Measurements from ENCODE around the gene MAPK8IP1.
"Not testable (repeated sequence)": the region's sequence is repeated elsewhere in the genome, so short reads cannot be mapped to it uniquely, and the experiment has no call there.

The MAPK8IP1 gene

DNA sequence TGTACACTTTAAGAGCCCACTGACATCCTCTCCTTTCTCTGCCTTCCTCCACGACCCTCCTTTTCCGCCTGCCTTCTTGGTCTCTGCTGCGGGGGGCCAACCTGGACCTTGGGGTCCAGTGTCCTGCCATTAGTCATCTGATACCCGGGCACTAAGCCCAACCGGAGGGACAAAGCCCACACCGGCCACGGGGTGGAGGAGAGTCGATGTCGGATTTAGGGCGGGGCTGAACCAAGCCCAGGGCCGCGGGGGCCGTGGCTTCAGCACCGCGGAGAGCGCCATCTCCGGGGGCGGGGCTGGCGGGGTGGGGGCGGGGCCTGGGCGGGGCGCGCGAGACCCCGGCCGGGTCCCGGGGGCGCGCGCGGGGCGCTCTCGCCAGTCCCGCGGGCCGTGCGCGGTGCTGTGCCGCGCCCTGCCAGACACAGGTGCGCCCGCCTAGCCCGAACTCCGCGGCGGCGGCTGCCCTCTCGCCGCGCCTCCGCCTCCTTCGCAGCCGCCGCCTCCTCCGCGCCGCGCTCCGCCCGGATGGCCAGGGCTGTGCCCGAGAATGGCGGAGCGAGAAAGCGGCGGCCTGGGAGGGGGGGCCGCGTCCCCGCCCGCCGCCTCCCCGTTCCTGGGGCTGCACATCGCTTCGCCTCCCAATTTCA is at the start of gene MAPK8IP1:
TSS of gene MAPK8IP1 (plus strand) at position 378 of the 647 bp plus-strand sequence. CDS start at position 548, 170 bp downstream.
- DNase-seq (ENCODE audit: extremely low read depth in 1 of 2, low read depth in 1 of 2): peak in 1 of 2 donors; percentile 41

DNA sequence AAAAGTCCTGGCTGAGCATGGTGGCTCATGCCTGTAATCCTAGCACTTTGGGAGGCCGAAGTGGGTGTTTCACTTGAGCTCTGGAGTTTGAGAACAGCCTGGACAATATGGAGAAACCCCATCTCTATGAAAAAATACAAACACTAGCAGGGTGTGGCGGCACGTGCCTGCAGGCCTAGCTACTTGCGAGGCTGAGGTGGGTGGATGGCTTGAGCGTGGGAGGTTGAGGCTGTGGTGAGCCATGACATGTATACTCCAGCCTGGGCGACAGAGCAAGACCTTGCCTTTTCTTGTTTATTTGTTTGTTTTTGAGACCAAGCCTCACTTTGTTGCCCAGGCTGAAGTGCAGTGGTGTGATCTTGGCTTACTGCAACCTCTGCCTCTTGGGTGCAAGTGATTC is 46.2 kb upstream of the MAPK8IP1 start:
- no peak for DNase-seq (ENCODE audit: extremely low read depth in 1 of 2, low read depth in 1 of 2)

DNA sequence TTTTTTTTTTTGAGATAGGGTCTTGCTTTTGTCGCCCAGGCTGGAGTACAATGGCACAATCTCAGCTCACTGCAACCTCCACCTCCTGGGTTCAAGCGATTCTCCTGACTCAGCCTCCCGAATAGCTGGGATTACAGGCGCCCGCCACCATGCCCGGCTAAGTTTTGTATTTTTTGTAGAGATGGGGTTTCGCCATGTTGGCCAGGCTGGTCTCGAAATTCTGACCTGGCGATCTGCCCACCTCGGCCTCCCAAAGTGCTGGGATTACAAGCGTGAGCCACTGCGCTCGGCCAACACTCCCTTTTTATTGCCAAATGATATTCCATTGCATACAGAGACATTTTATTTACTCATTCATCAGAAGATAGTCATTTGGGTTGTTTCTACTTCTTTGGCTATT is 45.2 kb upstream of the MAPK8IP1 start:
- DNase-seq (ENCODE audit: extremely low read depth in 1 of 2, low read depth in 1 of 2): not testable (repeated sequence)

DNA sequence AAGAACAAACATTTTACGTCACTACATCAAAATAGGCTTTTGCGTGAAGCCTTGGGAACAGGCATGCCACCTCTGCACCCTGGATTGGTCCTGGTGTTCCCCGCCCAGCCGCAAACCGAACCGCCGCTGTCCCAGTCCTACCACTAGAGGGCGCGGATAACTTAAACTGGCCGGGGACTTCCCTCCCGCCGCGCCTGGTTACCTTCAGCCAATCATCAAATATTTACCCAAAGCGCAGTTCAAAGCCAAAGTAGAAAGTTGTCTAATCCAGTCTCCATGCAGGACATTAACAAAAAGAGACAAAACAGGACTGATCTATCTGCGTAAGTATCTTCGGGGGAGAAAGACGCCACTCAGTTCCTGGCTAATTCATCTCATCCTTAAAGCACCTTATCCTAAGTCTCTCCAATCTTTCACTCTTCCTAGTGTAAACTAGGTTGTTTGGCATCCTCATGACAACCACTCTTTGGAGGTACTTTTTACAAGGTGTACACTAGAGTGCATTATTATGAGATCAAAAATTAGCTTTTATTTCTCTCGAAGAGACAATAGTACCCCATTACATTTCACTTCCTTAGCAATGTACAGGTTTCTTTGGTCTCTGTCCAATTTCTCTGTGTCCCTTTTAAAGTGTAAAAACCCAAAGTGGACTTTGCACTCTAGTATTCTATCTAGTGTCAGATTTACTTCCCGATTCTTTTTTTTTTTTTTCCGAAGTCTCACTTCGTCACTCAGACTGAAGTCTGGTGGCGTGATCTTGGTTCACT is 42.1 kb upstream of the MAPK8IP1 start:
- peak; percentile 73 to 84 for DNase-seq (ENCODE audit: extremely low read depth in 1 of 2, low read depth in 1 of 2)

DNA sequence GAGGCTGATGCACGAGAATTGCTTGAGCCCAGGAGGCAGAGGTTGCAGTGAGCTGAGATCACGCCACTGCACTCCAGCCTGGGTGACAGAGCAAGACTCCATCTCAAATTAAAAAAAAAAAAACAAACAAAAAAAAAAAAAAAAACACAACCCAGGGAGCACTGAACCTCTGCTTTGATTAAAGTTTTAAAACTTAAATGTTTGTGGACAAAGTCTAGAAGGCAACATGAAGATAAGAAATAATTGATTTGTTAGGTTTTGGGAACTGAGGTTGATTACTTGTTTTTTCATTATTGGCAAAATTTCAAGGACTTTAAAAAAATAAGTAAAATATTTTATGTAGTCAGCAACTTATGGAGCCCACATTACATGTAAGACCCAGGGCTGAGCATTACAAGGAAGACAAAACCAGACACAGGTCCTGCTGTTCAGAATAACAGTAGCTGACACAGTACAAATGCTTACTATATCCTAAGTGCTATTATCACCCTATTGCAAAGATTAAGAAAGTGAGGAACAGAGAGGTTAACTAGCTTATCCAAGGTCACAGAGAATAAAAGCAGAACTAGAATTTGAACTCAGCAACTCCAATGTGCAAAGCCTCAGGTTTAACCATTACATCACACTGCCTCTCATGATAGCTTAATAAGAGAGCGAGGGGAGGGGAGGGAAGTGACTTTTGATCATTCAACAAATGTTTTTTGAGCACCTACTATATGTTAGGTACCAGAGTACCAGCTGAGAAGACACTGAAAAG is 40.5 kb upstream of the MAPK8IP1 start:
- no peak for DNase-seq (ENCODE audit: extremely low read depth in 1 of 2, low read depth in 1 of 2)

DNA sequence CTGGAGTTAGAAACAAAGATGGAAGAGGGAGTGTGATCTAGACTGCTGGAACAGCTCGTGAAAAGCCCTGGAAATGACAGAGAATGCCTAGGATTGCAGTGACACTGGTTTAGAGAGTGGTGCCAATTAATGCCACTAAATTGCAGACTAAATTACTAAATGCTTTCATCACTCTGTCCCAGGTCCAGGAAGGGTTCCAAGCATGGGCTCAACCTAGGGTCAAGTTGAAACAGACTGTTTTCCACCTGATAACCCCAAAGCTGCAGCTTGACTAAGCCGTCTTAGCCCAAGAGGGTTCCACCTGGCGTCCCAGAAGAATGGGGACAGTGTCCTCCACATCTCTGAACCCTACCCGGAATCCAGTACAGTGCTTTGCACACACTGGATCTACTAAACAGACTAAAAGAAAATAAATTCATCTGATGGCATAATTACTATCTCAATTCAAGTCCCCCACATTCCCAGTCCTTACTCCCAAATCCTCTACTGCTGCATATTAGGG is 39.2 kb upstream of the MAPK8IP1 start:
- DNase-seq (ENCODE audit: extremely low read depth in 1 of 2, low read depth in 1 of 2): no peak

DNA sequence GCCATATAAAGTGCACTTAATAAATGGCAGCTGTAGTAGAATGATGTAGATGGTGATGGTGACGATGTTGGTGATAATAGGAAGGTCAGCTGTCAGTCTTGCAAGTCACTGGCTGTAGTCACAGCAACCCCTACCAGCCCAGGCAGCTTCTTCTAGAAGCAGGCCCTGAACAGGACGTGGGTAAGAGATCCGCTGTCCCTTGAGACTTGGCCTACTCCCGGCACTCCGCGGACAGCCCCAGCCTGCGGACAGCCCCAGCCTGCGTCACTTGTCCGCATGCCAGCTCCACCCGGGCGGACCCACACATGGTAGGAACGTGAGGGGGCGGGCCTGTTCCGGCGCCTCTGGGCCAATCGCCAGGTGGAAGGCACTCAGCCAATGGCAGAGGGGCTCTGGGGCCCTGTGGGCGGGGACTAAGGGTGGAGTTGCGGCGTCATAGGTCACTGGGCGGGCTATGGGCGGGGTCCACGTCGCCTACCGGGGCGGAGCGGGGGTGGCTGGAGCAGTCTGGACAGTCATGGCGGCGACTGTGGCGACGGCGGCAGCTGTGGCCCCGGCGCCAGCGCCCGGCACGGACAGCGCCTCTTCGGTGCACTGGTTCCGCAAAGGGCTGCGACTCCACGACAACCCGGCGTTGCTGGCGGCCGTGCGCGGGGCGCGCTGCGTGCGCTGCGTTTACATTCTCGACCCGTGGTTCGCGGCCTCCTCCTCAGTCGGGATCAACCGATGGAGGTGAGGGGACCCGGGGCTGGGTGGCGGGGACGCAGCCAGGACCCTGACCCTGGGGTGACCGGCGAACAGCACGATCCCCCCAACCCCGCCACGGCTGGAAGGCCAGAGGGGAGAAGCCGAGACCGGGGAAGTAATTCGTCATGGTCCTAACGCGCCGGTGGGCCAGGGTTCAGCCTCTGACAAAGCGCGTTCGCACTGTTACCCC is 38.2 kb upstream of the MAPK8IP1 start, which contains the start of gene CRY2:
TSS of gene CRY2 (plus strand) at position 502 of the 937 bp plus-strand sequence. CDS start at position 518, 16 bp downstream.
- DNase-seq (ENCODE audit: extremely low read depth in 1 of 2, low read depth in 1 of 2): peak; percentile 94 to 98

DNA sequence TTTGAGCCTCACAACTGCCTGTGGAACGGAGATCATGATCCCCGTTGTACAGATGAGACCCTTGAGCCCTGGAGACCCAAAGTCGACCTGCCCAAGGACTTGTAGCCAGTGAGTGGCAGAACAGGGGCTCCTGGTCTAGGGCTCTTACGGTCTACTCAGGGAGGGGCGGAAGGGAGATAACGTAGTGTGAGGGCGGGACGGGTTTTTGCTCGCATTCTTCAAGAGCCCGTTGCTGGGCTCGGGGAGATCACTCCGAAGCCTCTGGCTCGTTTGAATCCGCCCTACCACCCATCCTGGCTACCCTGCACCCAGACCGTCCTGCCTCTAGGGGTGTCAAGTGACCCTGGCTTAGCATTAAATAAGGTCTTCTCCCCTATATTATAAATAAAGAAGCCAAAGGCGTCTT is 37.5 kb upstream of the MAPK8IP1 start:
- DNase-seq (ENCODE audit: extremely low read depth in 1 of 2, low read depth in 1 of 2): peak in 1 of 2 donors; percentile 2

DNA sequence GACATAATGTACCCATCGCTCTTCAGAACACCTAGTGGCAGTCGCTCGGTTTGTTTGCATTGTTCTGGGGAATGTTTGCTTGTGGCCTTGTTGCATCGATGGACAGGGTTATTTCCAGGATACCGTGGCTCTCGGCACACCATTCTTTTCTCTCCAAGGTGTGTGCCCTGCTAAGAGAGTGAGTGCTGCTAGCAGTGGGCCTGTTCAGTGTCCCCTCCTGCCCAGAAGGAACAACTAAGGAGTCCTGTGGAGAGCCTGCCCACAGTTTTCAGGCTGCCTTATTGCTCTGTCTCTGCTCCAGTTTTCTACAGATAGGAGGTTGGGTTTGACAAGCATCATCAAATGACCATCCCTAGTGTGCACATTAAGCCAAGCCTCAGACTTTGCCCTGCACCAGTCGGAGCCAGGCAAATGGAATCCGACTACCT is 36.8 kb upstream of the MAPK8IP1 start:
- no peak for DNase-seq (ENCODE audit: extremely low read depth in 1 of 2, low read depth in 1 of 2)

DNA sequence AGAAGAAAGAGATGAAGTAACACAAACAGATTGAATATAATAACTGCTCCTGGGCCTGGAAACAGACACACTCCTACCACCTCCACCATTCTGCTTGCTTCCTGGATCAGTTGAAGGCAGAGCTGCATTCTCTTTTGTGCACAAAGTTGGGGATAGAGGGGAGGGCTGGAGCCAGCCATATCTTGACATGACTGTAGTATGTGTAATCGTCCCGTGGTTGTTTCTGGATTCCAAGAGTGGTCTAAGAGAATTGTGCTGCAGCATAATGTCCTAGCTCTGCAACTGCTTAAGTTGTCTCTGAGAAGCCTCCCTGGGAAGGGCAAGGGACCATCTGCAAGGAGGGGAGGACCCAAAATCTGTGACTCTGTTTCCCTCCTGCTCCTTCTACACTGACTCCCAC is 35.0 kb upstream of the MAPK8IP1 start:
- DNase-seq (ENCODE audit: extremely low read depth in 1 of 2, low read depth in 1 of 2): no peak

DNA sequence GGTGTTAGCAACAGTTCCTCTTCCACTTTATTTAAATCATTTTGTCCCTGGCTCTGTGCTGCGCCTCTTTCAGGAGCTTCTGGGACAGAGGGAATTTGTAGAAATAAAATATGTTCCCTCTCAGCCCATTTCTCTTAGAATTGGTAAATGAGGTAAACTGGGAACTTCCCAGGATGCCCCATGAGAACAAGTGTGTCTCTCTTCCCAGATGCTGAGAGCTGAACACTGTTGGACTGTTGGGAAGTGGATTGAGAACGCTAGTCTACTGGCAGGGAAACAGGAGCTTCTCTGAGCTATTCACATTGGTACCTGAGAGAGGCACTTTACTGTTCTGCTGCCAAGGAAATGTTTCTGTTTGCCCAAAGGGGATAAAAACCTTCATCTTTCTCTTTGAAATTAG is 34.2 kb upstream of the MAPK8IP1 start:
- DNase-seq (ENCODE audit: extremely low read depth in 1 of 2, low read depth in 1 of 2): no peak

DNA sequence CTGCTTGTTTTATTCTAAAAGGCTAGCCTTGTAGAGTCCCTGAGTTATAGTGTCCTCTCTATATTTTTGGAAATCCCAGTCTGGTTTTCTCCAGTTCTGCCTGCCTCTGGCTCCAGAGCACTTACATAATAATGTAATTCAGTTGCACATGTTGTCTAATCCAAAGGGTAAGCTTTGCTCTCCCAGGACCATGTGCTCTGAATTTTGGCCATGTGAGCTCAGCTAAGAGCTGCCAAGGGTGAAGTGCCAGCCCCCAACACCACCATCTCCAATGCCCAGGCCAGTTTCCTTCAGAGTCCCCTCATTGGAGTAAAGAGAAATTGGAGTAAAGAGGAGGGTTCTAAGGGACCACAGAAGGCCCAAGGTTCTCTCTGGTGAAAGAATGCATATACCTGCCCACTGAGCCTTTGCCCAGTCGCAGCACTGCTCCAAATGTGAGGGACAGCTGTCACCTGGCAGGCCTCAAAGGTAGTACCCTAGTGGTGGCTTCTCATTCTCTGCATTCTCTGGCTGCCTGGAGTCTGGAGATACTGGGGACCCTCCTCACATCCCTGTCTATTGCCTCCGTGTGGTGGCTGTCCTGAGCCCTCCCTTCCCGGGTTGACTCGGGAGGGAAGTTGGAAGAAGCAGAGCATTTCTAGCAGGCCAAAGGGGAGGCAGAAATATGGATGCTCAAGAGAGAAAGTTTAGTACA is 33.3 kb upstream of the MAPK8IP1 start:
- DNase-seq (ENCODE audit: extremely low read depth in 1 of 2, low read depth in 1 of 2): no peak

DNA sequence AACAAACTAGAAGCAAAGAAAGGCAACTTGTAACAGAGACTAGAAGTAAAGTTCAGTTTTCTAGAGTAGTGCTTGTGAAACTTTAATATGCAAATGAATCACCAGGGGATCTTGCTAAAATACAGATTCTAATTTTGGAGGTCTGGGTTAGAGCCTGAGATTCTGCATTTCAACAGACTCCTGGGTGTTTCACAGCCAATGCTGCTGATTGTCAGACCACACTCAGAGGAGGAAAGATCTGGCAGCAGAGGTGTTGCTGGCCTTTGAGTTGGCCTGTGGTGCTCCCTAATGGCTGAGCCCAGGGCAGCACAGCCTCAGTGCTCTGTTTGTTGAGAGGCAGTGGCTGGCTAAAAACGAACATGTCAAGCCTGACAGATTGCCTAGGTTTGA is 32.7 kb upstream of the MAPK8IP1 start:
- no peak for DNase-seq (ENCODE audit: extremely low read depth in 1 of 2, low read depth in 1 of 2)

DNA sequence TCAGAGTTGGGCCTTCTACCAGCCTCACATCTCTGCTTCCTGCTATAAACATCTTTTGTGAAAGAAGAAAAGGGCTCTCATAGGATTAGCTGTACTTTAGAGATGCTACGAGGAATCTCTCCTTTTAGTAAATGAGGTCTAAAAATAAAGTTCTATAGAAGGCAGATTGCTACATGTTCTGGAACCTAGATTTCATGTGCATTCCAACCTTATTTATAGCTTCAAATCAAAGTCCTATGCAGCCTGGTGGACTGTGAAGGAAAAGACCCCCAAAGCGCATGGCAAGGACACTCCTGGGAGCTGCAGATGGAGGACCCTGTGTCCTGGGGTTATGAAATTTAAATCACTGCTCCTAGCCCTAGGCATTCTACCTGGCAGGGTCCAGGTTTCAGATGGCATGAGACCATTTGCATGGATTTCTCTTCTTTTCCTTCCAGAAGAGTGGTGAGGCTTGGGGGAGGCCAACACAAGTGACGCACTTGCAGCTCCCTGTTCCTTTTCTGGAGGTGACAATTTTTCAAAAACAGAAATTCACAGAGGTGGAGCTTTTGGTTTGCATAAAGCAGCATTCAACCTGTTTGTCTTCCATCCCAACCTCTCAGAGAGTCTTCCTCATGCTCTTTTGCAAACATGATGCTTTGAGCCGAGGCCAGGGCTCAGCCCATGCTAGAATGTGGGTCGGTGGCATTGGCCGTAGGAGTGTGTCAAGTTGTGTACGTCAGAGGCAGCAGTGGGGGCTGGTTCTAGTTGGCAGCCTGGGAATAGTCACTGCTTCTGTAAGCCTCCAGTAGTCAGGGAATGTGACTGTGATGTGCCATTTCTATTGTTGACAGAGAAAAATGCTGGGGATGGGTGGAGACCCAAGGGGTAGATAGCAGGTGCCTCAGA is 31.9 kb upstream of the MAPK8IP1 start:
- no peak for DNase-seq (ENCODE audit: extremely low read depth in 1 of 2, low read depth in 1 of 2)

DNA sequence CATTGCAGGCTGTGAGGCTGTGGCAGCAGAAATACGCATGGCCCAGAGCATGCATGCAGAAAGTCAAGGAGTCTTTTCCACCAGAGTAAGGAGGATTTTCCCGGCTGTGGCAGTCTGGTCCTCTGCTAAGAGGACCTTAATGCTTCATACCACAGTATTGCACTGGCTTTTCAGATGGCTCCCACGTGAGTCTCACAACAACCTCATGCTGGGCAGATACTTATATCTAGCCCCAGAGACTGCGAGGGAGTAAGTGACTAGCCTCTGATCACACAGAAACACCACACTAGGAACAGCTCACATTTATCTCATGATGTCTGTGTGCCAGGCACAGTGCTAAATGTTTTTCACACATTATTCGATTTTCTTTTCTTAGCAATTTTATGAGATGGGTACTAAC is 30.1 kb upstream of the MAPK8IP1 start:
- DNase-seq (ENCODE audit: extremely low read depth in 1 of 2, low read depth in 1 of 2): no peak

DNA sequence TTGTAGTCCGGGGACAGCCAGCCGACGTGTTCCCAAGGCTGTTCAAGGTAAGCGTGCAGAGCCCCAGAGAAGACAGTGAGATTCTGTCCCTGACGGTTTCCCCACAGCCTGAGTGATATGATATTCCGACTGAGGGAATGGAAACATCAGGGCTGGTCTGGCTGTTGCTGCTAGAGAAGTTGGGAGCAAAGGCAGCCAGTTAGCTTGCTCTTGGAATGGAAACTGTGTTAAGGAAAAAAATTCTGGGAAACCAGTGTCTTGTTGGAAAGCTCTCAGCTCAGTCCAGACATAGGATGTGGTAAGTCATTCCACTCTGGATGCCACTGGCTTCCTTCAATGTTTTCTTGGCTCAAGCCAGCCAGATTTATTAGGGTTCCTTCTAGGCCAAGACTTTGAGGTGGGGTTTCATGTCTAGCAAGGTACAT is 29.4 kb upstream of the MAPK8IP1 start:
- DNase-seq (ENCODE audit: extremely low read depth in 1 of 2, low read depth in 1 of 2): no peak

DNA sequence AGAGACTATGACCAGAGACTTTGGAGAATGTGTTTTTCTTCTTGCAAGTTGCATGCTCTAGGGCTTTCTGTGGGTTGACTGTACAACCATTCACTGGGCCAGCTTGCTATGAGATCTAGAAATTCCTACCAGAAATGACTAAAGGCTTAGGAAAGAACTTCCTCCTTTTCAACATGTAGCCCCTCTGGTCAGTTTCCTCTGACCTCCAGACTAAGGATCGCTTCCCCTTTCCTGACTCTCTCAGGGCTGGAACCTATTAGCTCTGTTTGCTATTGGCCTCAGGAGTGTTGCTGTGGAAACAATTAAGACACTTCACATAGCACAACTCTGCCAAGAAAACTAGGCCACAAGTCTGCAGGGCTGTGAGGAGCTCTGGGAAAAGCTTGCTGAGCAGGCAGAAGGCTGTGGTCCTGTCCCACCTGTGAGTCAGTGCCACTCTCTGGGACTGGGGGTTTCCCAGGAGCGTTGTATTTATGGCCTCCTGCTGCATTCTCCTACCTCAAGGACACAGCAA is 27.4 kb upstream of the MAPK8IP1 start:
- no peak for DNase-seq (ENCODE audit: extremely low read depth in 1 of 2, low read depth in 1 of 2)

DNA sequence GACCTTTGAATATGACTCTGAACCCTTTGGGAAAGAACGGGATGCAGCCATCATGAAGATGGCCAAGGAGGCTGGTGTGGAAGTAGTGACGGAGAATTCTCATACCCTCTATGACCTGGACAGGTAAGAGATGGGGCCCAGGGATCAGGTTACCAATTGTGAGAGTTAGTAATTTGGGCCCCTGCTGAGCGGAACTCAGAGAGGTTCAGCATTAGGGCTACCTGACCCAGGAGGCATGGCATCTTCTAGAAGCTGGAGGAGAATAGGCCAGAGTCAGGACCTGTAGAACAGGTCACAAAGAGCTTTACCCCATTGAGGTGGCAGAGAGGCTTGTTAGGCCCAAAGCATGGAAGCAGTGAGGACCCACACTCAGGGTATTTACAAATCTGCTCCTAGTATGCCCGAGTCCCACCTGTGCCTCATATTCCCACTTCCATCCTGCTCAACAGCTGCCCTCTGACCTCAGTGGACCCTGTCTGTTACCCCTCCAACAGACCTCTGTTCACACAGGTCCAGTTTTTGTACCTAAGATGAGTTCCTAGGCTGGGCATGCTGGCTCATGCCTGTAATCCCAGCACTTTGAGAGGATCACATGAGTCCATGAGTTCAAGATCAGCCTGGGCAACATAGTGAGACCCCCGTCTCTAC is 26.6 kb upstream of the MAPK8IP1 start:
- DNase-seq (ENCODE audit: extremely low read depth in 1 of 2, low read depth in 1 of 2): no peak
